HepG2 (cell line): ENCODE measurements around the gene CACNA1C. TPM values are rescaled to one million over a fixed set of nuclear protein-coding genes. Genes with fewer than 3 reads are reported as not detected.

Experiments used
- ATAC-seq: fragments of 200-7000 bp; cut with Tn5 transposase; 3 replicates; pipeline ENCODE4 v1.9.1; 2020; ENCODE audit warnings: mild to moderate bottlenecking, moderate library complexity
- BruUV-seq: library from RNA; stranded (reverse); fragments of 400-500 nt; replicated peaks from 2 replicates; lab custom pipeline; 2021; lab: Mats Ljungman, UMichigan
- CTCF ChIA-PET: fragments of 300-600 bp; formaldehyde crosslinking; extraction: SDS; loops from one replicate; lab custom pipeline; 2021; ENCODE audit warnings: low total read pairs, inconsistent platforms, low intra/inter-chr PET ratio; lab: Yijun Ruan, JAX
- POLR2A ChIA-PET: fragments of 350-600 bp; sonication (Branson Sonifier 250); formaldehyde crosslinking; loops from one replicate; lab custom pipeline; 2020; ENCODE audit warnings: antibody characterized with exemption, inconsistent platforms; lab: Yijun Ruan, JAX
- DNase-seq: peaks from one replicate; pipeline ENCODE4 v3.0.0-alpha.2; 2015; ENCODE audit warnings: low spot score
- FAIRE-seq: peaks from 3 replicates; lab custom pipeline; 2011; peaks lifted over from hg19 to GRCh38; lab: Jason Lieb, UNC
- H2AFZ ChIP-seq: one replicate; pipeline ENCODE4 v1.6.1; 2011; ENCODE audit warnings: low read length, inconsistent platforms
- H3K27ac ChIP-seq: fragments of 300-600 bp; 3 replicates; pipeline ENCODE4 v1.8.0; 2011; ENCODE audit warnings: mixed run types, mild to moderate bottlenecking, mixed read lengths, low read length, inconsistent platforms; ENCODE audit not compliant: insufficient read depth; ENCODE audit errors: extremely low read length
- H3K27me3 ChIP-seq, 2 experiments: fragments of 200-600 bp in 1 of 2; 2 replicates in 1 of 2; 3 replicates in 1 of 2; pipeline versions ENCODE4 v1.6.0 to v1.8.0; 2011; ENCODE audit warnings: low read length in 2 of 2, mild to moderate bottlenecking in 2 of 2, moderate library complexity in 2 of 2, inconsistent platforms in 1 of 2; ENCODE audit not compliant: insufficient read depth in 2 of 2, control insufficient read depth in 1 of 2
- H3K36me3 ChIP-seq, 2 experiments: fragments of 200-600 bp in 1 of 2; replicated peaks in 1 of 2; 2 replicates in 1 of 2; 3 replicates in 1 of 2; pipeline versions ENCODE4 v1.5.1 to v1.8.0; 2011; ENCODE audit warnings: low read length in 2 of 2, inconsistent platforms in 1 of 2; ENCODE audit not compliant: insufficient read depth in 2 of 2, control insufficient read depth in 1 of 2
- H3K4me1 ChIP-seq: 2 replicates; pipeline ENCODE4 v1.5.1; 2012; ENCODE audit warnings: low read length, inconsistent platforms; ENCODE audit not compliant: insufficient read depth
- H3K4me2 ChIP-seq: 2 replicates; pipeline ENCODE4 v1.6.0; 2011; ENCODE audit warnings: low read depth, low read length, inconsistent platforms
- H3K4me3 ChIP-seq, 3 experiments: fragments of 200-600 bp in 1 of 3; sonication (generic), shearing (Covaris generic) in 1 of 3; replicated peaks in 1 of 3; 2 replicates each; pipeline ENCODE4 v1.5.1; 2011 to 2016; ENCODE audit warnings: low read length in 3 of 3, inconsistent platforms in 2 of 3, low read depth in 2 of 3, mild to moderate bottlenecking in 2 of 3, control low read depth in 1 of 3, mixed read lengths in 1 of 3; ENCODE audit not compliant: insufficient read depth in 1 of 3
- H3K79me2 ChIP-seq: one replicate; pipeline ENCODE4 v1.6.1; 2011; ENCODE audit warnings: low read length, inconsistent platforms; ENCODE audit not compliant: insufficient read depth
- H3K9ac ChIP-seq: 2 replicates; pipeline ENCODE4 v1.6.0; 2011; ENCODE audit warnings: mild to moderate bottlenecking, low read depth, low read length, inconsistent platforms; ENCODE audit not compliant: insufficient read depth
- H3K9me3 ChIP-seq: 2 replicates; pipeline ENCODE4 v1.5.1; 2012; ENCODE audit warnings: mild to moderate bottlenecking, low read length
- H4K20me1 ChIP-seq: 2 replicates; pipeline ENCODE4 v1.6.0; 2011; ENCODE audit warnings: inconsistent platforms, mild to moderate bottlenecking, low read length, moderate library complexity; ENCODE audit not compliant: insufficient read depth
- DMAP1 ChIP-seq: IDR thresholded peaks from 2 replicates; pipeline ENCODE4 v1.6.1; 2016
- ELF1 ChIP-seq: sonication (generic); formaldehyde crosslinking; IDR thresholded peaks from 2 replicates; pipeline ENCODE4 v1.4.0; 2020; ENCODE audit warnings: missing genetic modification reagents
- FUBP1 ChIP-seq: sonication (generic); formaldehyde crosslinking; IDR thresholded peaks from 2 replicates; pipeline ENCODE4 v1.5.1; 2020; ENCODE audit warnings: missing genetic modification reagents, mild to moderate bottlenecking, borderline replicate concordance
- HNRNPK ChIP-seq: fragments of 200-400 bp; formaldehyde crosslinking; IDR thresholded peaks from 2 replicates; pipeline ENCODE4 v1.6.1; 2018; ENCODE audit warnings: low read length, low read depth, moderate library complexity, mild to moderate bottlenecking; ENCODE audit not compliant: poor library complexity, severe bottlenecking
- KMT2A ChIP-seq: sonication (generic); formaldehyde crosslinking; IDR thresholded peaks from 2 replicates; pipeline ENCODE4 v1.4.0; 2020; ENCODE audit warnings: missing genetic modification reagents
- MLLT10 ChIP-seq: sonication (generic); formaldehyde crosslinking; IDR thresholded peaks from 2 replicates; pipeline ENCODE4 v1.4.0; 2020; ENCODE audit warnings: missing genetic modification reagents
- NFE2L1 ChIP-seq: sonication (generic); formaldehyde crosslinking; IDR thresholded peaks from 2 replicates; pipeline ENCODE4 v1.4.0; 2020; ENCODE audit warnings: missing genetic modification reagents, mild to moderate bottlenecking, borderline replicate concordance
- SOX6 ChIP-seq, 2 experiments: fragments of 450-650 bp in 1 of 2; sonication (generic) in 1 of 2; formaldehyde crosslinking in 1 of 2; IDR thresholded peaks; 2 replicates each; pipeline versions ENCODE4 v1.4.0 to v1.6.1; 2017 to 2020; ENCODE audit warnings: antibody characterized with exemption in 1 of 2, mild to moderate bottlenecking in 1 of 2, missing genetic modification reagents in 1 of 2
- ZBTB26 ChIP-seq: IDR thresholded peaks from 2 replicates; pipeline ENCODE4 v1.6.1; 2016; ENCODE audit warnings: missing compliant biosample characterization, missing genetic modification reagents, borderline replicate concordance
- ZMYM2 ChIP-seq: sonication (generic); formaldehyde crosslinking; IDR thresholded peaks from 2 replicates; pipeline ENCODE4 v1.8.0; 2022; ENCODE audit warnings: mild to moderate bottlenecking, missing genetic modification reagents
- ZNF121 ChIP-seq: sonication (generic); formaldehyde crosslinking; IDR thresholded peaks from 2 replicates; pipeline ENCODE4 v1.5.0; 2020; ENCODE audit warnings: mild to moderate bottlenecking, missing genetic modification reagents
- WGBS: methylation state at CpG from one replicate; pipeline ENCODE4 v1.1.6; 2017; ENCODE audit warnings: low lambda C conversion rate; 5-methylcytosine and 5-hydroxymethylcytosine counted together
- in situ Hi-C: cut with HindIII; loops from 2 replicates; pipeline ENCODE4 v1.10.0; 2017; ENCODE audit warnings: low pct_unique_long_range_greater_than_20kb; ENCODE audit not compliant: extremely low pct_ligation_motif_present
- intact Hi-C: fragments of 100-400 bp; cut with micrococcal nuclease; formaldehyde crosslinking; loops from one replicate; pipeline ENCODE4 v1.10.0; 2022; ENCODE audit not compliant: unreplicated experiment
- polyA plus RNA-seq, 8 experiments: library from polyadenylated mRNA; depleted of rRNA in 3 of 8; stranded (reverse) in 7 of 8; unstranded in 1 of 8; fragments of >200 nt; fragmentation: Illumina TruSeq in 4 of 8; extraction: Trizol in 4 of 8; gene quantifications; 2 replicates each; pipeline versions ENCODE4 v1.2.1 to v1.2.3, GENCODE V29; 2011 to 2016; ENCODE audit warnings: low read depth in 4 of 8, missing spikeins in 1 of 8, mixed read lengths in 1 of 8; ENCODE audit not compliant: insufficient read depth in 1 of 8
- total RNA-seq, 5 experiments: library from RNA; depleted of rRNA; stranded (reverse); fragments of >200 nt; fragmentation: Illumina TruSeq; extraction: Trizol; gene quantifications; 2 replicates each; pipeline ENCODE4 v1.2.3, GENCODE V29; 2016; ENCODE audit warnings: low read depth in 1 of 5
- TF ChIP-seq, protein P1 (sequence below): sonication (generic); formaldehyde crosslinking; IDR thresholded peaks from 2 replicates; pipeline ENCODE4 v1.9.0; 2022; ENCODE audit warnings: low read depth, missing genetic modification reagents
- TF ChIP-seq, protein P2 (sequence below): sonication (generic); formaldehyde crosslinking; IDR thresholded peaks from 2 replicates; pipeline ENCODE4 v1.8.1; 2023; ENCODE audit warnings: mild to moderate bottlenecking, missing genetic modification reagents, borderline replicate concordance

The CACNA1C gene
- total and polyA plus RNA-seq, 2 of the 13 experiments (the other 11 are each of a cell fraction or from before 2014, with no cell fraction given), result not detected

GRCh38 chr12:2463719-2464118 is 410.9 kb downstream of the CACNA1C start (continued):
- TF ChIP-seq FUBP1 (CRISPR knock-in tag) (no peak), KMT2A (CRISPR knock-in tag) (no peak), NFE2L1 (CRISPR knock-in tag) (no peak), DMAP1 (CRISPR knock-in tag) (no peak), ZMYM2 (CRISPR knock-in tag) (no peak)
- TF ChIP-seq, protein P1, sequence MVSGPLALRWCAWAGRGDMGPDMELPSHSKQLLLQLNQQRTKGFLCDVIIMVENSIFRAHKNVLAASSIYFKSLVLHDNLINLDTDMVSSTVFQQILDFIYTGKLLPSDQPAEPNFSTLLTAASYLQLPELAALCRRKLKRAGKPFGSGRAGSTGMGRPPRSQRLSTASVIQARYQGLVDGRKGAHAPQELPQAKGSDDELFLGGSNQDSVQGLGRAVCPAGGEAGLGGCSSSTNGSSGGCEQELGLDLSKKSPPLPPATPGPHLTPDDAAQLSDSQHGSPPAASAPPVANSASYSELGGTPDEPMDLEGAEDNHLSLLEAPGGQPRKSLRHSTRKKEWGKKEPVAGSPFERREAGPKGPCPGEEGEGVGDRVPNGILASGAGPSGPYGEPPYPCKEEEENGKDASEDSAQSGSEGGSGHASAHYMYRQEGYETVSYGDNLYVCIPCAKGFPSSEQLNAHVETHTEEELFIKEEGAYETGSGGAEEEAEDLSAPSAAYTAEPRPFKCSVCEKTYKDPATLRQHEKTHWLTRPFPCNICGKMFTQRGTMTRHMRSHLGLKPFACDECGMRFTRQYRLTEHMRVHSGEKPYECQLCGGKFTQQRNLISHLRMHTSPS, result no peak
- TF ChIP-seq, all 625 proteins: peak for 0

DNA sequence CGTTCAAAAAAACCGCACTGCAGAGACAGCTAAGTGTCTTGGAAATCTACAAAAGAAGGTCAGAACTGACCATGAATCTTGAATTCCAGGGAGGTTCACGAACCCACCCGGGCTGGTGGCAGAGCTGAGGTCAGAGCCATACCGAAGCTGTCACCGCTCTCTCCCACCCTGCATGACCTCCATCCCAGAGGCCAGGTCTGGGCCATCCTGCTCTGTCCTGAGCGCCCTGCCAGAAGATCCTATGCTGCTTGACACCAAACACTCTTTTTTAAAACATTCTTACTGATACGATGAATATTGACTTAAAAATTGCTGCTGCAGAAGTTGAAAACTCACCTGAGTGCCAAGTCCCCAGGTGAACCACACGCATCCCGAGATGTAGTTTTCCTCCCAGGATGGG is 412.9 kb downstream of the CACNA1C start:
- 5% methylated on average over 9 of the region's 10 CpGs for WGBS

More for the DNA sequence above, 412.9 kb downstream of the CACNA1C start:
- no peak overlapping the region for H3K27ac ChIP-seq
- in situ Hi-C loops (no loop called here), intact Hi-C loops (no loop called here)
- CTCF ChIA-PET, result no interaction called here
- no peaks in the 10 kb centered on the region for H3K79me2 ChIP-seq
- DNase-seq (no peak), FAIRE-seq (no peak), ATAC-seq (no peak)
- no peaks in the 10 kb centered on the region for H3K4me1 ChIP-seq
- no peaks in the 10 kb centered on the region for H3K36me3 ChIP-seq
- peaks cover 8 to 62% of the 10 kb centered on the region in 2 experiments; a peak in 4 of 5 replicates for H3K27me3 ChIP-seq
- H2AFZ ChIP-seq, result no peak overlapping the region
- POLR2A ChIA-PET, result no interaction called here
- no peak overlapping the region for H3K9ac ChIP-seq
- H3K9me3 ChIP-seq, result no peaks in the 10 kb centered on the region
- no peak overlapping the region for H3K4me3 ChIP-seq
- no peak overlapping the region for H3K4me2 ChIP-seq
- TF ChIP-seq ELF1 (CRISPR knock-in tag), result no peak
- no peak for TF ChIP-seq SOX6 (IDR thresholded peaks at IDR 0.05)
- no peak for TF ChIP-seq SOX6 (CRISPR knock-in tag; IDR thresholded peaks at IDR 0.05)
- TF ChIP-seq ZNF121 (CRISPR knock-in tag), result no peak
- TF ChIP-seq MLLT10, result no peak
- TF ChIP-seq ZBTB26 (CRISPR knock-in tag), result no peak
- TF ChIP-seq, protein P2, sequence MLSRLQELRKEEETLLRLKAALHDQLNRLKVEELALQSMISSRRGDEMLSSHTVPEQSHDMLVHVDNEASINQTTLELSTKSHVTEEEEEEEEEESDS (CRISPR knock-in tag), result no peak
- TF ChIP-seq HNRNPK, result no peak
- BruUV-seq, result no TSS peak
- no peaks in the 10 kb centered on the region for H4K20me1 ChIP-seq
